ENCODE data around the gene TFCP2.

DNA sequence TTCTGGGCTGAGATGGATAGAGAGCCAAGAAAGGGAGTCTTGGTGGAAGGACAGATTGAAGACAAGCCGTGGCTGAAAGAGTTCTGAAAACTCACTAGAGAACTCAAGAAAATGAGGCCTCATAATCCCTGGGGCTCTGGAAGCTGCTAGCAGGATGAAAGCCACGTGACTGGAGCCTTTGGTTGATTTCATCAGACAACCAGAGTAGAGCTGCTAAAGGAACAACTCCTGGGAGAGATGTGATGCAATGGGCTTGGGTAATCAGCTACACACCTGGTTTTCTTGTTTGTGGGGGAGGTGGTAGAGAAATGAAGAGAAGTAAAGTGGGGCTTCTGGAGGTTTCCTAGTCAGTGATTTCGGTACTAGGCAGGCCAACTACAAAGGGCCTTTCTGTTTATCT is 102.9 kb downstream of the TFCP2 start:
- TF ChIP-seq TAF1 (IDR thresholded peaks at IDR 0.05; ENCODE audit: borderline replicate concordance, insufficient read depth, low read length) (no peak), POLR2AphosphoS5 (IDR thresholded peaks at IDR 0.05; ENCODE audit: low read depth, low read length) (no peak), SIN3A (IDR thresholded peaks at IDR 0.05; ENCODE audit: borderline replicate concordance, insufficient read depth, low read length) (no peak)

Data from PFSK-1 (cell line).